GM12873 (cell line): ENCODE results near the gene FAM3B.

Experiments
- TF ChIP-seq, protein P1 (sequence below): IDR thresholded peaks from 2 replicates; pipeline ENCODE4 v1.5.1; 2012; ENCODE audit warnings: low read depth, mild to moderate bottlenecking, moderate library complexity, low read length, control low read depth; ENCODE audit not compliant: insufficient read depth; ENCODE audit errors: missing control alignments

FAM3B gene

GRCh38 chr21:41406340-41406739, 89.7 kb downstream of the FAM3B start:
- TF ChIP-seq, protein P1, sequence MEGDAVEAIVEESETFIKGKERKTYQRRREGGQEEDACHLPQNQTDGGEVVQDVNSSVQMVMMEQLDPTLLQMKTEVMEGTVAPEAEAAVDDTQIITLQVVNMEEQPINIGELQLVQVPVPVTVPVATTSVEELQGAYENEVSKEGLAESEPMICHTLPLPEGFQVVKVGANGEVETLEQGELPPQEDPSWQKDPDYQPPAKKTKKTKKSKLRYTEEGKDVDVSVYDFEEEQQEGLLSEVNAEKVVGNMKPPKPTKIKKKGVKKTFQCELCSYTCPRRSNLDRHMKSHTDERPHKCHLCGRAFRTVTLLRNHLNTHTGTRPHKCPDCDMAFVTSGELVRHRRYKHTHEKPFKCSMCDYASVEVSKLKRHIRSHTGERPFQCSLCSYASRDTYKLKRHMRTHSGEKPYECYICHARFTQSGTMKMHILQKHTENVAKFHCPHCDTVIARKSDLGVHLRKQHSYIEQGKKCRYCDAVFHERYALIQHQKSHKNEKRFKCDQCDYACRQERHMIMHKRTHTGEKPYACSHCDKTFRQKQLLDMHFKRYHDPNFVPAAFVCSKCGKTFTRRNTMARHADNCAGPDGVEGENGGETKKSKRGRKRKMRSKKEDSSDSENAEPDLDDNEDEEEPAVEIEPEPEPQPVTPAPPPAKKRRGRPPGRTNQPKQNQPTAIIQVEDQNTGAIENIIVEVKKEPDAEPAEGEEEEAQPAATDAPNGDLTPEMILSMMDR, result no peak
